Ishikawa (cell line): Measurements from ENCODE around the gene RAD23B.

ENCODE experiments used
- CREB1 ChIP-seq: IDR thresholded peaks from 2 replicates; pipeline ENCODE4 v1.6.1; 2012; ENCODE audit warnings: low read depth
- EGR1 ChIP-seq: IDR thresholded peaks from 2 replicates; pipeline ENCODE4 v1.6.1; 2012
- EP300 ChIP-seq: IDR thresholded peaks from 2 replicates; pipeline ENCODE4 v1.6.1; 2012; ENCODE audit warnings: borderline replicate concordance
- FOXM1 ChIP-seq: IDR thresholded peaks from 2 replicates; pipeline ENCODE4 v1.6.1; 2012; ENCODE audit warnings: low read depth, borderline replicate concordance
- NFIC ChIP-seq: IDR thresholded peaks from 2 replicates; pipeline ENCODE4 v1.6.1; 2012
- TAF1 ChIP-seq: IDR thresholded peaks from 2 replicates; pipeline ENCODE4 v1.6.1; 2012; ENCODE audit warnings: low read depth, mild to moderate bottlenecking
- TCF12 ChIP-seq: IDR thresholded peaks from 2 replicates; pipeline ENCODE4 v1.6.1; 2012; ENCODE audit warnings: low read depth
- YY1 ChIP-seq: IDR thresholded peaks from 2 replicates; pipeline ENCODE4 v1.6.1; 2012; ENCODE audit warnings: low read depth
- TF ChIP-seq, protein P1 (sequence below): IDR thresholded peaks from 2 replicates; pipeline ENCODE4 v1.6.1; 2012
- TF ChIP-seq, protein P2 (sequence below): IDR thresholded peaks from 2 replicates; pipeline ENCODE4 v1.6.1; 2012; ENCODE audit warnings: low read depth, mild to moderate bottlenecking
- TF ChIP-seq, protein P3 (sequence below): IDR thresholded peaks from 2 replicates; pipeline ENCODE4 v1.6.1; 2012

DNA sequence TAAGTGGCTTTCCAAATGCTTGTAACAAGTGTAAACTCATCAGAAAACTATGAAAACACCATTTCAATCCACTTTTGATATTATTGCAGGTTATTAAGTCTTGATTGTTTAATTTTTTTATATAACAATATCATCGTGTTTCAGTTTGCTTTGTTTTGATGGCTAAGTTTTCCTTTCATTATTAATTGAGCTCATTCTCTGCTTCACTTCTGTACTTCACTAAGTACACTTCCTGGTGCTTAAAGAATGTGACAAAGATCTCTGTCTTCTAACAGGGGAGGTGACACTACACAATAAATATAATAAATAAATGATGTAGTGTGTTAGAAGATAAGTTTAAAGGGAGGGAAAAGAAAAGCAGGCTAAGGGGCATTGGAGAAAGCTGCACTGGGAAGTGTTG lies 13.0 kb upstream of the RAD23B start:
- TF ChIP-seq CREB1: no peak
- TF ChIP-seq YY1: no peak
- TF ChIP-seq, protein P1, sequence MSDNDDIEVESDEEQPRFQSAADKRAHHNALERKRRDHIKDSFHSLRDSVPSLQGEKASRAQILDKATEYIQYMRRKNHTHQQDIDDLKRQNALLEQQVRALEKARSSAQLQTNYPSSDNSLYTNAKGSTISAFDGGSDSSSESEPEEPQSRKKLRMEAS: no peak
- TF ChIP-seq, protein P2, sequence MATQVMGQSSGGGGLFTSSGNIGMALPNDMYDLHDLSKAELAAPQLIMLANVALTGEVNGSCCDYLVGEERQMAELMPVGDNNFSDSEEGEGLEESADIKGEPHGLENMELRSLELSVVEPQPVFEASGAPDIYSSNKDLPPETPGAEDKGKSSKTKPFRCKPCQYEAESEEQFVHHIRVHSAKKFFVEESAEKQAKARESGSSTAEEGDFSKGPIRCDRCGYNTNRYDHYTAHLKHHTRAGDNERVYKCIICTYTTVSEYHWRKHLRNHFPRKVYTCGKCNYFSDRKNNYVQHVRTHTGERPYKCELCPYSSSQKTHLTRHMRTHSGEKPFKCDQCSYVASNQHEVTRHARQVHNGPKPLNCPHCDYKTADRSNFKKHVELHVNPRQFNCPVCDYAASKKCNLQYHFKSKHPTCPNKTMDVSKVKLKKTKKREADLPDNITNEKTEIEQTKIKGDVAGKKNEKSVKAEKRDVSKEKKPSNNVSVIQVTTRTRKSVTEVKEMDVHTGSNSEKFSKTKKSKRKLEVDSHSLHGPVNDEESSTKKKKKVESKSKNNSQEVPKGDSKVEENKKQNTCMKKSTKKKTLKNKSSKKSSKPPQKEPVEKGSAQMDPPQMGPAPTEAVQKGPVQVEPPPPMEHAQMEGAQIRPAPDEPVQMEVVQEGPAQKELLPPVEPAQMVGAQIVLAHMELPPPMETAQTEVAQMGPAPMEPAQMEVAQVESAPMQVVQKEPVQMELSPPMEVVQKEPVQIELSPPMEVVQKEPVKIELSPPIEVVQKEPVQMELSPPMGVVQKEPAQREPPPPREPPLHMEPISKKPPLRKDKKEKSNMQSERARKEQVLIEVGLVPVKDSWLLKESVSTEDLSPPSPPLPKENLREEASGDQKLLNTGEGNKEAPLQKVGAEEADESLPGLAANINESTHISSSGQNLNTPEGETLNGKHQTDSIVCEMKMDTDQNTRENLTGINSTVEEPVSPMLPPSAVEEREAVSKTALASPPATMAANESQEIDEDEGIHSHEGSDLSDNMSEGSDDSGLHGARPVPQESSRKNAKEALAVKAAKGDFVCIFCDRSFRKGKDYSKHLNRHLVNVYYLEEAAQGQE: no peak
- no peak for TF ChIP-seq EP300
- TF ChIP-seq NFIC: no peak
- no peak for TF ChIP-seq FOXM1
- no peak for TF ChIP-seq TAF1
- no peak for TF ChIP-seq TCF12
- no peak for TF ChIP-seq EGR1
- TF ChIP-seq, protein P3, sequence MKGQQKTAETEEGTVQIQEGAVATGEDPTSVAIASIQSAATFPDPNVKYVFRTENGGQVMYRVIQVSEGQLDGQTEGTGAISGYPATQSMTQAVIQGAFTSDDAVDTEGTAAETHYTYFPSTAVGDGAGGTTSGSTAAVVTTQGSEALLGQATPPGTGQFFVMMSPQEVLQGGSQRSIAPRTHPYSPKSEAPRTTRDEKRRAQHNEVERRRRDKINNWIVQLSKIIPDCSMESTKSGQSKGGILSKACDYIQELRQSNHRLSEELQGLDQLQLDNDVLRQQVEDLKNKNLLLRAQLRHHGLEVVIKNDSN: no peak
